ENCODE measurements around the gene ABTB2.

- TF ChIP-seq CTCF (IDR thresholded peaks at IDR 0.05; ENCODE audit: borderline replicate concordance, extremely low read depth, low read length, poor library complexity, severe bottlenecking) = no peak
- no peak for TF ChIP-seq EZH2 (IDR thresholded peaks at IDR 0.05; ENCODE audit: borderline replicate concordance, low read depth, low read length, severe bottlenecking)
These were observed 22.0 kb downstream of the ABTB2 start for GRCh38 chr11:34335801-34336200.

All from DND-41 (cell line).